Measurements from ENCODE around the gene HTR3B.

The HTR3B gene

GRCh38 chr11:113992459-113993110 lies 88.0 kb downstream of the HTR3B start:
- Histone ChIP-seq H3K9me3 (ENCODE audit: insufficient read depth, low read depth, low read length) (no peaks in the 10 kb centered on the region), H3K4me1 (ENCODE audit: insufficient read depth, low read length) (0 out of 2 replicates have a peak, but pooled peaks cover 11% of the 10 kb centered on the region), H3K27me3 (ENCODE audit: insufficient read depth, low read length) (no peaks in the 10 kb centered on the region), H3K4me3 (ENCODE audit: low read length) (no peak overlapping the region), H3K36me3 (ENCODE audit: insufficient read depth, low read length) (no peaks in the 10 kb centered on the region), H3K9ac (ENCODE audit: low read depth, low read length) (no peak overlapping the region), H3K27ac (ENCODE audit: low read depth, low read length) (no peak overlapping the region)
- 27% methylated on average over 3 of the region's 7 CpGs for WGBS

- no peaks in the 10 kb centered on the region for H3K9me3 ChIP-seq (ENCODE audit: insufficient read depth, low read depth, low read length)
- WGBS, result 11% methylated on average over 6 of the region's 6 CpGs
- H3K4me3 ChIP-seq (ENCODE audit: low read length), result no peak overlapping the region
- 0 out of 2 replicates have a peak, but pooled peaks cover 11% of the 10 kb centered on the region for H3K4me1 ChIP-seq (ENCODE audit: insufficient read depth, low read length)
- H3K27me3 ChIP-seq (ENCODE audit: insufficient read depth, low read length), result no peaks in the 10 kb centered on the region
- no peaks in the 10 kb centered on the region for H3K36me3 ChIP-seq (ENCODE audit: insufficient read depth, low read length)
- H3K27ac ChIP-seq (ENCODE audit: low read depth, low read length), result no peak overlapping the region
- no peak overlapping the region for H3K9ac ChIP-seq (ENCODE audit: low read depth, low read length)
These were observed 89.7 kb downstream of the HTR3B start for GRCh38 chr11:113994077-113994954.

Data from HUES64 (cell line).